Smooth muscle cell (in vitro differentiated cells): Measurements from ENCODE around the gene MAPK6. TPM values are rescaled to one million over a fixed set of nuclear protein-coding genes. Genes with fewer than 3 reads are reported as not detected.
"Not testable (repeated sequence)": the region's sequence is repeated elsewhere in the genome, so short reads cannot be mapped to it uniquely, and the experiment has no call there.

Source experiments
- DNase-seq: peaks from one replicate; lab custom pipeline; 2025; ENCODE audit not compliant: unreplicated experiment; lab: John Stamatoyannopoulos, UW
- H2AFZ ChIP-seq: fragments of 200-600 bp; sonication (generic); 2 replicates; pipeline ENCODE4 v1.6.0; 2016; ENCODE audit warnings: antibody characterized with exemption, low read depth, mild to moderate bottlenecking
- H3F3A ChIP-seq: fragments of 200-600 bp; sonication (generic); 2 replicates; pipeline ENCODE4 v1.6.0; 2017; ENCODE audit warnings: antibody characterized with exemption, low read depth
- H3K27ac ChIP-seq: fragments of 200-600 bp; sonication (generic); 2 replicates; pipeline ENCODE4 v1.5.1; 2016; ENCODE audit warnings: low read depth, mild to moderate bottlenecking
- H3K27me3 ChIP-seq: fragments of 200-600 bp; sonication (generic); 2 replicates; pipeline ENCODE4 v1.6.1; 2016; ENCODE audit warnings: low read depth, mild to moderate bottlenecking
- H3K36me3 ChIP-seq: fragments of 200-600 bp; sonication (generic); 2 replicates; pipeline ENCODE4 v1.5.1; 2016; ENCODE audit warnings: low read depth
- H3K4me1 ChIP-seq: fragments of 200-600 bp; sonication (generic); 2 replicates; pipeline ENCODE4 v1.5.1; 2016; ENCODE audit warnings: low read depth
- H3K4me2 ChIP-seq: fragments of 200-600 bp; sonication (generic); 2 replicates; pipeline ENCODE4 v1.6.0; 2016; ENCODE audit warnings: mild to moderate bottlenecking
- H3K4me3 ChIP-seq: fragments of 200-600 bp; sonication (generic); 2 replicates; pipeline ENCODE4 v1.5.1; 2016; ENCODE audit warnings: mild to moderate bottlenecking
- H3K79me2 ChIP-seq: fragments of 200-600 bp; sonication (generic); 2 replicates; pipeline ENCODE4 v1.6.0; 2016; ENCODE audit warnings: low read depth, mild to moderate bottlenecking
- H3K9ac ChIP-seq: fragments of 200-600 bp; sonication (generic); 2 replicates; pipeline ENCODE4 v1.6.0; 2016; ENCODE audit warnings: low read depth
- H3K9me3 ChIP-seq: fragments of 200-600 bp; sonication (generic); replicated peaks from 2 replicates; pipeline ENCODE4 v1.5.1; 2016; ENCODE audit warnings: low read depth
- H4K20me1 ChIP-seq: fragments of 200-600 bp; sonication (generic); 2 replicates; pipeline ENCODE4 v1.6.0; 2016; ENCODE audit warnings: low read depth
- WGBS: methylation state at CpG from one replicate; pipeline ENCODE4 v1.1.7; 2016; ENCODE audit warnings: low lambda C conversion rate; 5-methylcytosine and 5-hydroxymethylcytosine counted together
- polyA plus RNA-seq: library from polyadenylated mRNA; unstranded; fragments of >200 nt; fragmentation: Nextera tagmentation; extraction: Ambion mirVana; gene quantifications from 2 replicates; pipeline ENCODE4 v1.2.1, GENCODE V29; 2016
- total RNA-seq: library from RNA; depleted of rRNA; stranded (reverse); fragments of >200 nt; gene quantifications from 2 replicates; pipeline ENCODE4 v1.2.3, GENCODE V29; 2014
- TF ChIP-seq, protein P1 (sequence below): fragments of 200-600 bp; sonication (generic); IDR thresholded peaks from 2 replicates; pipeline ENCODE4 v1.5.1; 2017; ENCODE audit warnings: borderline replicate concordance, mild to moderate bottlenecking, antibody characterized with exemption; ENCODE audit not compliant: insufficient read depth, poor library complexity, severe bottlenecking

The MAPK6 gene
- total and polyA plus RNA-seq, 2 experiments from 2014 or later = 38.6 to 107 TPM

GRCh38 chr15:52093539-52094510 is 74.8 kb downstream of the MAPK6 start:
- H3K27ac ChIP-seq = peak overlapping the region; percentile 51
- H3K4me2 ChIP-seq = no peak overlapping the region
- H3K27me3 ChIP-seq = no peaks in the 10 kb centered on the region
- no peaks in the 10 kb centered on the region for H3K79me2 ChIP-seq
- H3F3A ChIP-seq = no peaks in the 10 kb centered on the region
- no peak overlapping the region for H3K9ac ChIP-seq
- no peak for DNase-seq
- H3K4me3 ChIP-seq = no peak overlapping the region
- no peaks in the 10 kb centered on the region for H3K9me3 ChIP-seq
- H3K4me1 ChIP-seq = no peaks in the 10 kb centered on the region
- H3K36me3 ChIP-seq = no peaks in the 10 kb centered on the region
- WGBS = 75% methylated on average over 12 of the region's 12 CpGs
- H4K20me1 ChIP-seq = no peaks in the 10 kb centered on the region
- no peak overlapping the region for H2AFZ ChIP-seq
- TF ChIP-seq, protein P1, sequence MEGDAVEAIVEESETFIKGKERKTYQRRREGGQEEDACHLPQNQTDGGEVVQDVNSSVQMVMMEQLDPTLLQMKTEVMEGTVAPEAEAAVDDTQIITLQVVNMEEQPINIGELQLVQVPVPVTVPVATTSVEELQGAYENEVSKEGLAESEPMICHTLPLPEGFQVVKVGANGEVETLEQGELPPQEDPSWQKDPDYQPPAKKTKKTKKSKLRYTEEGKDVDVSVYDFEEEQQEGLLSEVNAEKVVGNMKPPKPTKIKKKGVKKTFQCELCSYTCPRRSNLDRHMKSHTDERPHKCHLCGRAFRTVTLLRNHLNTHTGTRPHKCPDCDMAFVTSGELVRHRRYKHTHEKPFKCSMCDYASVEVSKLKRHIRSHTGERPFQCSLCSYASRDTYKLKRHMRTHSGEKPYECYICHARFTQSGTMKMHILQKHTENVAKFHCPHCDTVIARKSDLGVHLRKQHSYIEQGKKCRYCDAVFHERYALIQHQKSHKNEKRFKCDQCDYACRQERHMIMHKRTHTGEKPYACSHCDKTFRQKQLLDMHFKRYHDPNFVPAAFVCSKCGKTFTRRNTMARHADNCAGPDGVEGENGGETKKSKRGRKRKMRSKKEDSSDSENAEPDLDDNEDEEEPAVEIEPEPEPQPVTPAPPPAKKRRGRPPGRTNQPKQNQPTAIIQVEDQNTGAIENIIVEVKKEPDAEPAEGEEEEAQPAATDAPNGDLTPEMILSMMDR = no peak

DNA sequence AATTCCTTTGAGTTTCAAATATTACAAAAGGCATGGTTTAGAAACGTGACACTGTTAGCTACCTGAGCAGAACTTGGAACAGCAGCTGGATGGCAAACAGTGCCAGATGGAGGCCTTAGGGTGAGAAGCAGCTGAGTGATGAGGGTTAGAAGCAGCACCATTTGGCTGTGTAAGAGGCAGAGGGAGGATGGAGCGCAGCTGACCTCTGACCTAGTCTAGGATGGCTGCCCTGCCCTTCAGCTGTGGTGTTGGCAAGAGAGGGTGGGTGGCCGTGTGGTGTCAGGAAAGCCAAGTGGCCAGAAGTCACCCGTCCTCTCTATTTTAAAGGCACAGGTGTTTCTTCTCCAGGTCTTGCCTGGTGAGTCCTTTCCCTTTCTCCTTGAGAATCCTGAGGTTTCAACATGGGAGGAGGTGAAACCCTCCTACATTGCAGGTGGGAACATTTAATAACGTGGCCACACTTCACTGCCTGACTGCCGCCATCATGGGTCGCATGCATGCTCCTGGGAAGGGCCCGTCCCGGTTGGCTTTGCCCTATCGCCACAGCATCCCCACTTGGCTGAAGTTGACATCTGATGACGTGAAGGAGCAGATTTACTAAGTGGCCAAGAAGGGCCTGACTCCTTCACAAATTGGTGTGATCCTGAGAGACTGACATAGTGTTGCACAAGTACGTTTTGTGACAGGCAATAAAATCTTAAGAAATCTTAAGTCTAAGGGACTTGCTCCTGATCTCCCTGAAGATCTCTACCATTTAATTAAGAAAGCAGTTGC is 76.0 kb downstream of the MAPK6 start:
- H3K4me3 ChIP-seq = no peak overlapping the region
- 92% methylated on average over 12 of the region's 12 CpGs for WGBS
- H3K9ac ChIP-seq = no peak overlapping the region
- TF ChIP-seq, protein P1 = no peak
- no peaks in the 10 kb centered on the region for H3K9me3 ChIP-seq
- no peaks in the 10 kb centered on the region for H3K36me3 ChIP-seq
- H3K27me3 ChIP-seq = no peaks in the 10 kb centered on the region
- H2AFZ ChIP-seq = no peak overlapping the region
- H3K4me2 ChIP-seq = no peak overlapping the region
- no peaks in the 10 kb centered on the region for H3F3A ChIP-seq
- DNase-seq = no peak
- no peaks in the 10 kb centered on the region for H3K4me1 ChIP-seq
- no peaks in the 10 kb centered on the region for H3K79me2 ChIP-seq
- H3K27ac ChIP-seq = peak overlapping the region; percentile 21
- no peaks in the 10 kb centered on the region for H4K20me1 ChIP-seq

GRCh38 chr15:52095597-52096262 is 76.7 kb downstream of the MAPK6 start:
- H3K79me2 ChIP-seq = no peaks in the 10 kb centered on the region
- H4K20me1 ChIP-seq = no peaks in the 10 kb centered on the region
- no peaks in the 10 kb centered on the region for H3F3A ChIP-seq
- H3K36me3 ChIP-seq = no peaks in the 10 kb centered on the region
- DNase-seq = no peak
- H3K9ac ChIP-seq = no peak overlapping the region
- no peaks in the 10 kb centered on the region for H3K4me1 ChIP-seq
- H2AFZ ChIP-seq = no peak overlapping the region
- TF ChIP-seq, protein P1 = no peak
- H3K27ac ChIP-seq = peak overlapping the region; percentile 45
- 48% methylated on average over 4 of the region's 4 CpGs for WGBS
- no peaks in the 10 kb centered on the region for H3K9me3 ChIP-seq
- no peak overlapping the region for H3K4me2 ChIP-seq
- no peaks in the 10 kb centered on the region for H3K27me3 ChIP-seq
- no peak overlapping the region for H3K4me3 ChIP-seq

DNA sequence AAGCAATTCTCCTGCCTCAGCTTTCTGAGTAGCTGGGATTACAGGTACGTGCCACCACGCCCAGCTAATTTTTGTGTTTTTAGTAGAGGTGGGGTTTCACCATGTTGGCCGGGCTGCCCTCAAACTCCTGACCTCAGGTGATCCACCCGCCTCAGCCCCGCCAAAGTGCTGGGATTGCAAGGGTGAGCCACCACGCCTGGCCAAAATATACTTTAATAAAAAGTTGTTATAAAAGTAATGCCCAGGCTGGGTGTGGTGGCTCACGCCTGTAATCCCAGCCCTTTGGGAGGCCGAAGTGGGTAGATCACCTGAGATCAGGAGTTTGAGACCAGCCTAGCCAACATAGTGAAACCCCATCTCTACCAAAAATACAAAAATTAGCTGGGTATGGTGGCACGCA is 77.5 kb downstream of the MAPK6 start:
- not testable (repeated sequence) for H3K4me1 ChIP-seq, H3K4me3 ChIP-seq, H3K27ac ChIP-seq, H3F3A ChIP-seq, DNase-seq, H2AFZ ChIP-seq, H3K79me2 ChIP-seq, H4K20me1 ChIP-seq, H3K36me3 ChIP-seq, H3K9me3 ChIP-seq, H3K9ac ChIP-seq, H3K27me3 ChIP-seq, H3K4me2 ChIP-seq
- 90% methylated on average over 9 of the region's 9 CpGs for WGBS
